ENCODE measurements around the gene PIF1. TPM values are rescaled to one million over a fixed set of nuclear protein-coding genes. Genes with fewer than 3 reads are reported as not detected.

PIF1 gene
- total RNA-seq, 4 donors from 2014 or later = 0.17 to 0.26 TPM; not detected in 2

- DNase-seq (no peak), ATAC-seq (peak in 1 of 2 donors; percentile 12)
- TF ChIP-seq POLR2A (IDR thresholded peaks at IDR 0.05) (no peak), CTCF (IDR thresholded peaks at IDR 0.05 in 4 of 5, conservative IDR thresholded peaks at IDR 0.05 in 1 of 5) (no peak)
- Histone ChIP-seq H3K27ac (peak overlapping the region; percentile 16 to 59 (median 43)), H3K9me3 (no peaks in the 10 kb centered on the region), H3K4me1 (peaks cover 20 to 31% of the 10 kb centered on the region in 2 donors), H3K4me3 (no peak overlapping the region), H3K27me3 (no peaks in the 10 kb centered on the region), H3K36me3 (peaks cover 0 to 9% of the 10 kb centered on the region in 2 donors)
- in situ Hi-C loops (cut with MboI; ENCODE audit: low sequenced_read_pairs in 4 of 4) (no loop called here), intact Hi-C loops (cut with DNase I; ENCODE audit: low total_unique reads) (no loop called here)
Observed at GRCh38 chr15:64856429-64857145, 31.1 kb upstream of the PIF1 start.

- Histone ChIP-seq H3K4me1 (peaks cover 20 to 31% of the 10 kb centered on the region in 2 donors), H3K27ac (peak overlapping the region in 1 of 4 donors; percentile 59), H3K36me3 (peaks cover 0 to 5% of the 10 kb centered on the region in 2 donors), H3K27me3 (no peaks in the 10 kb centered on the region), H3K4me3 (no peak overlapping the region), H3K9me3 (no peaks in the 10 kb centered on the region)
- ATAC-seq = no peak
- TF ChIP-seq POLR2A (IDR thresholded peaks at IDR 0.05) (no peak), CTCF (IDR thresholded peaks at IDR 0.05 in 4 of 5, conservative IDR thresholded peaks at IDR 0.05 in 1 of 5) (no peak)
- intact Hi-C loops (cut with DNase I; ENCODE audit: low total_unique reads) (no loop called here), in situ Hi-C loops (cut with MboI; ENCODE audit: low sequenced_read_pairs in 4 of 4) (no loop called here)
- DNase-seq = no peak
Observed at GRCh38 chr15:64855205-64855975, 29.9 kb upstream of the PIF1 start.

GRCh38 chr15:64854526-64854925 lies 29.1 kb upstream of the PIF1 start:
- Histone ChIP-seq H3K4me3 (no peak overlapping the region), H3K36me3 (no peaks in the 10 kb centered on the region), H3K9me3 (no peaks in the 10 kb centered on the region), H3K27me3 (no peaks in the 10 kb centered on the region), H3K4me1 (peaks cover 20 to 31% of the 10 kb centered on the region in 2 donors), H3K27ac (peak overlapping the region in 1 of 4 donors; percentile 4)
- ATAC-seq (no peak), DNase-seq (no peak)
- TF ChIP-seq CTCF (IDR thresholded peaks at IDR 0.05 in 4 of 5, conservative IDR thresholded peaks at IDR 0.05 in 1 of 5) (no peak), POLR2A (IDR thresholded peaks at IDR 0.05) (no peak)
- intact Hi-C loops (cut with DNase I; ENCODE audit: low total_unique reads) (no loop called here), in situ Hi-C loops (cut with MboI; ENCODE audit: low sequenced_read_pairs in 4 of 4) (no loop called here)

GRCh38 chr15:64854041-64854440 lies 28.6 kb upstream of the PIF1 start:
- H3K27ac ChIP-seq = no peak overlapping the region
- TF ChIP-seq POLR2A (IDR thresholded peaks at IDR 0.05) (no peak), CTCF (IDR thresholded peaks at IDR 0.05 in 4 of 5, conservative IDR thresholded peaks at IDR 0.05 in 1 of 5) (no peak)

More at GRCh38 chr15:64854041-64854440, 28.6 kb upstream of the PIF1 start:
- in situ Hi-C loops (cut with MboI; ENCODE audit: low sequenced_read_pairs in 4 of 4) (no loop called here), intact Hi-C loops (cut with DNase I; ENCODE audit: low total_unique reads) (no loop called here)
- no peak for ATAC-seq
- H3K4me1 ChIP-seq = peaks cover 20 to 31% of the 10 kb centered on the region in 2 donors
- H3K9me3 ChIP-seq = no peaks in the 10 kb centered on the region
- no peak overlapping the region for H3K4me3 ChIP-seq
- DNase-seq = no peak
- H3K36me3 ChIP-seq = no peaks in the 10 kb centered on the region
- no peaks in the 10 kb centered on the region for H3K27me3 ChIP-seq
